Panc1 (cell line): ENCODE results near the gene GRAMD1B. TPM values are rescaled to one million over a fixed set of nuclear protein-coding genes. Genes with fewer than 3 reads are reported as not detected.
"Not testable (repeated sequence)": the region's sequence is repeated elsewhere in the genome, so short reads cannot be mapped to it uniquely, and the experiment has no call there.

Experiments
- ATAC-seq: fragments of 200-7000 bp; cut with Tn5 transposase; 2 replicates; pipeline ENCODE4 v1.9.1; 2020; ENCODE audit warnings: mild to moderate bottlenecking, moderate library complexity
- BruUV-seq: library from RNA; stranded (reverse); fragments of 400-500 nt; replicated peaks from 2 replicates; lab custom pipeline; 2021; lab: Mats Ljungman, UMichigan
- CTCF ChIA-PET: fragments of 300-600 bp; sonication (Branson Sonifier 250); formaldehyde crosslinking; loops from one replicate; lab custom pipeline; 2022; ENCODE audit warnings: antibody characterized with exemption; lab: Charles Lee
- POLR2A ChIA-PET: fragments of 300-600 bp; sonication (Branson Sonifier 250); formaldehyde crosslinking; loops from one replicate; lab custom pipeline; 2022; ENCODE audit warnings: antibody characterized with exemption; lab: Charles Lee
- DNase-seq: peaks from one replicate; pipeline ENCODE4 v3.0.0-alpha.2; 2010; ENCODE audit warnings: low read depth, low spot score
- H3K27ac ChIP-seq: 2 replicates; pipeline ENCODE4 v1.5.1; 2011; ENCODE audit warnings: mild to moderate bottlenecking, low read length, inconsistent platforms
- H3K27me3 ChIP-seq: fragments of 200-500 bp; sonication (Bioruptor generic); 2 replicates; pipeline ENCODE4 v1.6.0; 2014; ENCODE audit warnings: low read length, inconsistent platforms; ENCODE audit not compliant: control insufficient read depth, insufficient read depth
- H3K36me3 ChIP-seq: fragments of 200-500 bp; sonication (Bioruptor generic); 2 replicates; pipeline ENCODE4 v1.5.1; 2014; ENCODE audit warnings: inconsistent platforms, mild to moderate bottlenecking, low read length, moderate library complexity; ENCODE audit not compliant: control insufficient read depth, insufficient read depth
- H3K4me1 ChIP-seq: 2 replicates; pipeline ENCODE4 v1.5.1; 2011; ENCODE audit warnings: inconsistent platforms, mild to moderate bottlenecking, low read length, moderate library complexity; ENCODE audit not compliant: control insufficient read depth, insufficient read depth
- H3K4me3 ChIP-seq, 2 experiments: 2 replicates each; pipeline ENCODE4 v1.5.1; 2011 to 2012; ENCODE audit warnings: low read depth in 2 of 2, low read length in 2 of 2, mild to moderate bottlenecking in 2 of 2, inconsistent platforms in 1 of 2, moderate library complexity in 1 of 2
- H3K9me3 ChIP-seq: fragments of 200-500 bp; sonication (Bioruptor generic); 2 replicates; pipeline ENCODE4 v1.5.1; 2014; ENCODE audit warnings: low read depth, mild to moderate bottlenecking, inconsistent platforms, low read length, moderate library complexity; ENCODE audit not compliant: control insufficient read depth, insufficient read depth
- CTCF ChIP-seq: fragments of 450-650 bp; IDR thresholded peaks from 2 replicates; pipeline ENCODE4 v1.5.1; 2017; ENCODE audit warnings: mild to moderate bottlenecking
- POLR2AphosphoS5 ChIP-seq: IDR thresholded peaks from 2 replicates; pipeline ENCODE4 v1.6.1; 2012; ENCODE audit warnings: mild to moderate bottlenecking, low read depth, low read length, moderate library complexity
- REST ChIP-seq, 2 experiments: IDR thresholded peaks; 2 replicates each; pipeline ENCODE4 v1.6.1; 2011 to 2012; ENCODE audit warnings: low read depth in 2 of 2, control low read depth in 1 of 2, low read length in 1 of 2, mild to moderate bottlenecking in 1 of 2, moderate library complexity in 1 of 2; ENCODE audit not compliant: insufficient read depth in 1 of 2
- SIN3A ChIP-seq: IDR thresholded peaks from 2 replicates; pipeline ENCODE4 v1.6.1; 2012; ENCODE audit warnings: low read depth, mild to moderate bottlenecking, low read length, moderate library complexity, borderline replicate concordance; ENCODE audit not compliant: insufficient read depth
- TCF7L2 ChIP-seq: IDR thresholded peaks from 2 replicates; pipeline ENCODE4 v1.6.1; 2011; ENCODE audit warnings: mild to moderate bottlenecking, low read depth, low read length, inconsistent platforms
- in situ Hi-C: cut with HindIII; loops from 2 replicates; pipeline ENCODE4 v1.10.0; 2016; ENCODE audit warnings: low sequenced_read_pairs, low pct_unique_long_range_greater_than_20kb
- intact Hi-C: fragments of 100-400 bp; cut with micrococcal nuclease; formaldehyde crosslinking; loops from one replicate; pipeline ENCODE4 v1.10.0; 2022; ENCODE audit not compliant: unreplicated experiment
- total RNA-seq: library from RNA; stranded (reverse); gene quantifications from one replicate; pipeline ENCODE4 v1.2.1, GENCODE V29; 2021; ENCODE audit not compliant: unreplicated experiment

GRAMD1B gene
- total RNA-seq, 1 experiment from 2014 or later: 0.46 TPM

- H3K4me3 ChIP-seq: no peak overlapping the region
- peaks cover 18% of the 10 kb centered on the region for H3K27me3 ChIP-seq
- DNase-seq: no peak
- ATAC-seq: no peak
- BruUV-seq: no TSS peak
- intact Hi-C loops: no loop called here
- H3K27ac ChIP-seq: no peak overlapping the region
- TF ChIP-seq REST (IDR thresholded peaks at IDR 0.05; ENCODE audit: insufficient read depth in 1 of 2, low read depth in 2 of 2, low read length in 1 of 2): no peak
- no peak for TF ChIP-seq SIN3A
- TF ChIP-seq POLR2AphosphoS5: no peak
- TF ChIP-seq CTCF: no peak
- TF ChIP-seq TCF7L2: no peak
- no peaks in the 10 kb centered on the region for H3K4me1 ChIP-seq
- no peaks in the 10 kb centered on the region for H3K9me3 ChIP-seq
- POLR2A ChIA-PET: no interaction called here
- CTCF ChIA-PET: no interaction called here
- in situ Hi-C loops: no loop called here
- H3K36me3 ChIP-seq: no peaks in the 10 kb centered on the region
Measured at GRCh38 chr11:123570939-123571580, 141.0 kb downstream of the GRAMD1B start.

GRCh38 chr11:123572791-123573190 lies 142.7 kb downstream of the GRAMD1B start:
- H3K27ac ChIP-seq, H3K4me3 ChIP-seq, DNase-seq, H3K4me1 ChIP-seq, ATAC-seq, intact Hi-C loops, BruUV-seq, H3K9me3 ChIP-seq, POLR2A ChIA-PET, H3K36me3 ChIP-seq, in situ Hi-C loops: not testable (repeated sequence)
- peaks cover 20% of the 10 kb centered on the region for H3K27me3 ChIP-seq
- CTCF ChIA-PET: interaction anchor here (0.5 kb wide), 1 partner anchor 14 kb away, joined by 3 read pairs; no protein-coding TSS in a partner anchor

GRCh38 chr11:123573286-123573685 lies 143.2 kb downstream of the GRAMD1B start:
- no peak for TF ChIP-seq POLR2AphosphoS5
- no peak for TF ChIP-seq CTCF
- no peak for TF ChIP-seq SIN3A
- no peak for TF ChIP-seq TCF7L2
- no peak for TF ChIP-seq REST (IDR thresholded peaks at IDR 0.05; ENCODE audit: insufficient read depth in 1 of 2, low read depth in 2 of 2, low read length in 1 of 2)
- no peaks in the 10 kb centered on the region for H3K9me3 ChIP-seq
- DNase-seq (no peak), ATAC-seq (no peak)
- H3K4me3 ChIP-seq: no peak overlapping the region
- H3K27ac ChIP-seq: no peak overlapping the region
- BruUV-seq: no TSS peak
- peaks cover 20% of the 10 kb centered on the region for H3K27me3 ChIP-seq
- no peaks in the 10 kb centered on the region for H3K4me1 ChIP-seq
- in situ Hi-C loops (no loop called here), intact Hi-C loops (no loop called here)
- CTCF ChIA-PET: no interaction called here
- POLR2A ChIA-PET: interaction anchor here (0.6 kb wide), 1 partner anchor 1916 kb away, joined by 12 read pairs; no protein-coding TSS in a partner anchor
- H3K36me3 ChIP-seq: no peaks in the 10 kb centered on the region
